ENCODE data around the gene ITGAD.

- TF ChIP-seq CTCF (IDR thresholded peaks at IDR 0.05; ENCODE audit: low read length) (no peak), EZH2 (IDR thresholded peaks at IDR 0.05; ENCODE audit: borderline replicate concordance, low read length) (no peak)
Observed at GRCh38 chr16:31423241-31423640, 30.1 kb downstream of the ITGAD start.

Measured in OCI-LY1 (cell line).